HL-60 (cell line): Measurements from ENCODE around the gene PPIL1.
A peak's percentile ranks its signal among the peaks of the same experiment; 100 is the strongest.

ENCODE experiments used
- DNase-seq, 2 experiments: peaks; one replicate each; pipeline ENCODE4 v3.0.0-alpha.2; 2010 to 2020; ENCODE audit warnings: low read depth in 1 of 2, low spot score in 1 of 2
- H3K27ac ChIP-seq: fragments of 250-450 bp; sonication (Bioruptor Pico); replicated peaks from 2 replicates; pipeline ENCODE4 v1.5.1; 2020; ENCODE audit warnings: mild to moderate bottlenecking, moderate library complexity
- H3K27me3 ChIP-seq: fragments of 250-450 bp; sonication (Bioruptor Pico); 2 replicates; pipeline ENCODE4 v1.5.1; 2021; ENCODE audit warnings: mild to moderate bottlenecking, moderate library complexity; ENCODE audit not compliant: insufficient read depth, poor library complexity, severe bottlenecking
- H3K4me3 ChIP-seq: replicated peaks from 2 replicates; pipeline ENCODE4 v1.5.1; 2011; ENCODE audit warnings: mild to moderate bottlenecking, control low read depth, low read length; ENCODE audit not compliant: insufficient read depth
- CTCF ChIP-seq: IDR thresholded peaks from one replicate; pipeline ENCODE4 v1.5.1; 2011; ENCODE audit warnings: low read length, control low read depth, inconsistent platforms; ENCODE audit not compliant: insufficient read depth
- GABPA ChIP-seq: IDR thresholded peaks from 2 replicates; pipeline ENCODE4 v1.6.1; 2012; ENCODE audit warnings: low read depth
- POLR2AphosphoS5 ChIP-seq: IDR thresholded peaks from 2 replicates; pipeline ENCODE4 v1.6.1; 2012; ENCODE audit warnings: low read depth
- REST ChIP-seq: IDR thresholded peaks from 2 replicates; pipeline ENCODE4 v1.6.1; 2012; ENCODE audit warnings: low read depth; ENCODE audit not compliant: insufficient replicate concordance
- SPI1 ChIP-seq: IDR thresholded peaks from 2 replicates; pipeline ENCODE4 v1.6.1; 2012; ENCODE audit warnings: low read depth, mild to moderate bottlenecking, borderline replicate concordance

The PPIL1 gene

GRCh38 chr6:36912030-36912454 lies 37.4 kb upstream of the PPIL1 start:
- Histone ChIP-seq H3K4me3 (no peak overlapping the region), H3K27ac (peak overlapping the region; percentile 11; the same call in 1 of the 2 replicates), H3K27me3 (no peaks in the 10 kb centered on the region)
- DNase-seq = peak in 1 of 2 experiments; percentile 83
- no peak for TF ChIP-seq REST
- TF ChIP-seq GABPA = no peak
- peak; percentile 86 for TF ChIP-seq POLR2AphosphoS5
- TF ChIP-seq SPI1 = peak; percentile 97
- no peak for TF ChIP-seq CTCF

GRCh38 chr6:36908747-36909146 lies 34.1 kb upstream of the PPIL1 start:
- Histone ChIP-seq H3K27ac (no peak overlapping the region), H3K4me3 (no peak overlapping the region), H3K27me3 (no peaks in the 10 kb centered on the region)
- TF ChIP-seq CTCF = no peak
- TF ChIP-seq GABPA = no peak
- no peak for TF ChIP-seq POLR2AphosphoS5
- no peak for TF ChIP-seq SPI1
- TF ChIP-seq REST = no peak
- no peak for DNase-seq

DNA sequence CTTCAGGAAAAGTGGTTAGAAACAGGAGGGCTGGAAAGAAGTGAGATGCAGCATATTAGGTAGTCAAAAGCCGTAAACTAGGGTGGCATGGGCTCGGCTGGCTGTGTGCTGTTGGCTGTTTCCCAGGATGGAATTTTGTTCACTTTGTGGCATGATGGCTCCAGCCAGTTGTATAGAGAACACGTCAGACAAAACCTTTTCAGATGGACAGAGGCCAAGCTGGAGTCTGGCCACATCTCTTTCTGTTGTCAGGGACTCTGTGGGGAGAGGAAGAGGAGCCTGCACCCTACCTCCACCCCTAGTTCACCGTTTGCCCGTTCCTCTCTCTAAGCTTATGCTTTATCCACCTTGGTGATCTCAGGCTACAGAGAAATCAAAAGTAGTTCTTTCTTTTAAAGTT lies 33.2 kb upstream of the PPIL1 start:
- no peak overlapping the region for H3K27ac ChIP-seq
- DNase-seq = no peak
- no peaks in the 10 kb centered on the region for H3K27me3 ChIP-seq
- no peak overlapping the region for H3K4me3 ChIP-seq
- TF ChIP-seq CTCF (no peak), REST (no peak), GABPA (no peak), SPI1 (no peak)
